Astrocyte of the cerebellum (primary cell): ENCODE measurements around the gene HSPD1.

Experiments
- DNase-seq: peaks from one replicate; pipeline ENCODE4 v3.0.0-alpha.2; 2011; ENCODE audit warnings: low read depth
- H3K4me3 ChIP-seq: 2 replicates; pipeline ENCODE4 v1.5.1; 2011; ENCODE audit warnings: mild to moderate bottlenecking, low read depth, low read length, moderate library complexity
- in situ Hi-C: cut with HindIII; loops from 2 replicates; pipeline ENCODE4 v1.10.0; 2017; ENCODE audit warnings: low sequenced_read_pairs
- TF ChIP-seq, protein P1 (sequence below): IDR thresholded peaks from 2 replicates; pipeline ENCODE4 v1.5.1; 2012; ENCODE audit warnings: low read length, low read depth, moderate library complexity, mild to moderate bottlenecking; ENCODE audit errors: missing control alignments

Gene HSPD1

DNA sequence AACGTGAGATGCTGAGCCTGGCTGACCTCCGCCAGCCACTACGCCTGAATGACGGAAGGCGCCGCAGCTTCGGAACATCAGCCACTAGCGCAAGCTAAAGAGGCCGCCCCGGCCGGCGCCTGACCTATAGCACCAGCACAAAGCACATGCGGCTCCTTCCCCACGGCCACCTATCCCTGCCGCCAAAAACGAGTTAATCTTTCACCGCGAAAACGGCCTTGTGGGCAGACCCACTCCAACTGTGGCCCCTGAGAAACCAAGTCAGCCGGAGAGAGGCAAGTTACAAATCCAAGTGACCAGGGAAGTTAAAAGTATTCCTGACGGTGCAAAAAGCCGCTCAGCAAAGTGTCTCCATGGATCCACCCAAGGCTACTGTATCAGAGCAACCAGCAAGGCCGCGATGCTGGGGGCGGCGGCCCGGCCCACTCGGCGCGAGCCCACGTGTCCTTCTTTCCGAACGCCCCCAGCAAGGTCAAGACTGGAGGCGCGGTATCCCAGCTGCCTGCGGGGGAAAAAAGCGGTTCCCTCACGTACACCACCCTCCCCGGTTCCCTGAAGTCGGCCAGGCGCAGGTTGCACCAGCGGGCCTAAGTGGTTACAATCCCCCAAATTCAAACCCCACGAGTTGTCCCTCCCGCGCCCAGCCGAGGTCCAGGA, 575 bp downstream of the HSPD1 start:
- H3K4me3 ChIP-seq = peak overlapping the region; percentile 81
- DNase-seq = no peak
- in situ Hi-C loops = no loop called here
- TF ChIP-seq, protein P1, sequence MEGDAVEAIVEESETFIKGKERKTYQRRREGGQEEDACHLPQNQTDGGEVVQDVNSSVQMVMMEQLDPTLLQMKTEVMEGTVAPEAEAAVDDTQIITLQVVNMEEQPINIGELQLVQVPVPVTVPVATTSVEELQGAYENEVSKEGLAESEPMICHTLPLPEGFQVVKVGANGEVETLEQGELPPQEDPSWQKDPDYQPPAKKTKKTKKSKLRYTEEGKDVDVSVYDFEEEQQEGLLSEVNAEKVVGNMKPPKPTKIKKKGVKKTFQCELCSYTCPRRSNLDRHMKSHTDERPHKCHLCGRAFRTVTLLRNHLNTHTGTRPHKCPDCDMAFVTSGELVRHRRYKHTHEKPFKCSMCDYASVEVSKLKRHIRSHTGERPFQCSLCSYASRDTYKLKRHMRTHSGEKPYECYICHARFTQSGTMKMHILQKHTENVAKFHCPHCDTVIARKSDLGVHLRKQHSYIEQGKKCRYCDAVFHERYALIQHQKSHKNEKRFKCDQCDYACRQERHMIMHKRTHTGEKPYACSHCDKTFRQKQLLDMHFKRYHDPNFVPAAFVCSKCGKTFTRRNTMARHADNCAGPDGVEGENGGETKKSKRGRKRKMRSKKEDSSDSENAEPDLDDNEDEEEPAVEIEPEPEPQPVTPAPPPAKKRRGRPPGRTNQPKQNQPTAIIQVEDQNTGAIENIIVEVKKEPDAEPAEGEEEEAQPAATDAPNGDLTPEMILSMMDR = no peak

DNA sequence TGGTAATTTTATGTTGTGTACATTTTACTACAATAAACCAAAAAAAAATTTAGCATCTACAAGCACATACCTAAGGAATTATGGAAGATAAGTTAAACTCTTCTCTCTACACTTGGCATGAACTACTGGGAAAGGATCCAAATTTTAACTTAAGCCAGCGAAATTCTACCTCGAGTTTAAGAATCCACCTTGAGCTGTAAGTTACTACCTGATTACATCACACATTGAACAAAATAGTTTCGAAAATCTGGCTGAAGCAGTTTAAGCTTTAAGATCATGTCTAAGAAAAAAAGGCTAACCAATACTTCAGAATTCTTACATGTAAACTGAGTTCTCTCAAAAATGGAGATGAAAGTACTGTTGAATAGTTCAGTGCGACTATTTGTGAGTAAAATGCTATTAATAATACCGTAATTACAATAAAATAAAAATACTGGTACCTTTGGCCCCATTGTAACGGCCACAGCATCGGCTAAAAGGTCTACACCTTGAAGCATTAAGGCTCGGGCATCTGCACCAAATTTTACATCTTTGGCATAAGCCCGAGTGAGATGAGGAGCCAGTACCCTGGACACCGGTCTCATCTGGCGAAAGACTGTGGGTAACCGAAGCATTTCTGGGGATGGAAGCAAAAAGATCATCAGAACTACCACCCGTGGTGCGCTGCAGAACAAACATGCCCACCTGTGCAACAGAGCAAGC, 1.3 kb downstream of the HSPD1 start:
- H3K4me3 ChIP-seq = peak overlapping the region; percentile 81
- in situ Hi-C loops = no loop called here
- no peak for DNase-seq
- TF ChIP-seq, protein P1 = no peak

DNA sequence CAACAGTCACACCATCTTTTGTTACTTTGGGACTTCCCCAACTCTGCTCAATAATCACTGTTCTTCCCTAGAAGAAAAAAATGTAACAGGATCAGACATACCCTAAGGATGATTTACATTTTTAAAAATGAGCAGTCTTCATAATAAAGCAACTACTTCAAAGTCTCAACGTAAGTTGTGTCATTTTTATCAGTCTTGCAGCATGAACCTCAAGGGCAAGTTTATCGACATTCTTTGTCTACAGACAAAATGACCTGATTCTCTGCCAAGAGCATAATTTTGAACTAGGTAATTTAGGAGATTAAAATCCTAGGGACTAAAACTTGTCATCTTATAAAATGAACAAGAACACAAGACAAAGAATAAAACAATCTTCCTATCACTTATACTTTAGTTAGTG, 2.3 kb downstream of the HSPD1 start:
- in situ Hi-C loops = no loop called here
- TF ChIP-seq, protein P1 = no peak
- H3K4me3 ChIP-seq = no peak overlapping the region
- no peak for DNase-seq

DNA sequence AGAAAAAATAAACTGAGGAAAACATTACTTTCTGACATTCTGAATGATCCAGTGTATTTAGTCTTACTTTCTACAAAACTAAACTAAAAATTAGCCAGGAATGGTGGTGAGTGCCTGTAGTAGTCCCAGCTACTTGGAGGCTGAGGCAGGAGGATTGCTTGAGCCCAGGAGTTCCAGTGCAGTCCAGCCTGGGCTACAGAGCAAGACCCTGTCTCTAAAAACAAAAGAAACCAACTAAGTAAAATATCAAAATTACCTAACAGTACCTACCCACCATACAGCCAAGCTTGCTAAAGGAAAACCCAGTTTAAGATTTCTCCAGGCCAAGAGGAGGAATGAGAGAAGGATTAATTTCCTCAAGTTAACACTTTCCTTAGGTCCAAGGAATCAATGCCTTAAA, 2.9 kb downstream of the HSPD1 start:
- no peak overlapping the region for H3K4me3 ChIP-seq
- DNase-seq = no peak
- TF ChIP-seq, protein P1 = no peak
- in situ Hi-C loops = no loop called here

- DNase-seq = no peak
- TF ChIP-seq, protein P1 = no peak
- no peak overlapping the region for H3K4me3 ChIP-seq
- in situ Hi-C loops = no loop called here
Measured at GRCh38 chr2:197495433-197496134, 4.1 kb downstream of the HSPD1 start.

- in situ Hi-C loops = no loop called here
- DNase-seq = no peak
- no peak overlapping the region for H3K4me3 ChIP-seq
- TF ChIP-seq, protein P1 = no peak
Measured at GRCh38 chr2:197487385-197487784, 12.3 kb downstream of the HSPD1 start.
